D721Med (cell line): ENCODE results near the gene ANKRD52.

Source experiments
- DNase-seq: peaks from one replicate; pipeline ENCODE4 v3.0.0; 2011; ENCODE audit warnings: low spot score; ENCODE audit not compliant: insufficient read length
- FAIRE-seq: peaks from 2 replicates; lab custom pipeline; 2011; peaks lifted over from hg19 to GRCh38; lab: Jason Lieb, UNC
- CTCF ChIP-seq: IDR thresholded peaks from 2 replicates; pipeline ENCODE4 v1.5.1; 2012; ENCODE audit warnings: mild to moderate bottlenecking, control low read depth; ENCODE audit not compliant: insufficient read depth; ENCODE audit errors: missing control alignments

The ANKRD52 gene

GRCh38 chr12:56230432-56231183 lies 27.6 kb downstream of the ANKRD52 start:
- no peak for DNase-seq
- no peak for TF ChIP-seq CTCF
- no peak for FAIRE-seq

GRCh38 chr12:56229916-56230431 lies 28.2 kb downstream of the ANKRD52 start, which contains the start of gene SLC39A5:
Gene SLC39A5, plus strand, starts transcription at chr12:56230051. Its CDS starts 1,224 bp downstream, at chr12:56231275.
- no peak for DNase-seq
- no peak for FAIRE-seq

GRCh38 chr12:56229082-56229481 lies 29.1 kb downstream of the ANKRD52 start:
- DNase-seq (no peak), FAIRE-seq (no peak)
- TF ChIP-seq CTCF = no peak

More at GRCh38 chr12:56229916-56230431, 28.2 kb downstream of the ANKRD52 start, which contains the start of gene SLC39A5:
- no peak for TF ChIP-seq CTCF

GRCh38 chr12:56224954-56225353 lies 33.2 kb downstream of the ANKRD52 start:
- no peak for TF ChIP-seq CTCF
- FAIRE-seq (no peak), DNase-seq (no peak)

GRCh38 chr12:56224102-56224701 lies 34.0 kb downstream of the ANKRD52 start, which contains the start of gene NABP2:
Gene NABP2, plus strand, starts transcription at chr12:56224342. Its CDS starts 515 bp downstream, at chr12:56224857.
- DNase-seq (peak; percentile 97), FAIRE-seq (no peak)
- TF ChIP-seq CTCF = peak; percentile 61

GRCh38 chr12:56223571-56224101 lies 34.5 kb downstream of the ANKRD52 start:
- TF ChIP-seq CTCF = no peak
- FAIRE-seq = no peak
- DNase-seq = no peak
